GM06990 (cell line): ENCODE results near the gene CCDC66.

Experiments used
- DNase-seq: peaks from one replicate; pipeline ENCODE4 v3.0.0-alpha.2; 2011; ENCODE audit not compliant: insufficient read length; ENCODE audit errors: extremely low read depth
- H3K27me3 ChIP-seq: replicated peaks from 2 replicates; pipeline ENCODE4 v1.6.0; 2011; ENCODE audit warnings: low read length; ENCODE audit not compliant: control insufficient read depth, insufficient read depth
- H3K36me3 ChIP-seq: 2 replicates; pipeline ENCODE4 v1.5.1; 2011; ENCODE audit warnings: low read length; ENCODE audit not compliant: control insufficient read depth, insufficient read depth
- H3K4me3 ChIP-seq: replicated peaks from 2 replicates; pipeline ENCODE4 v1.5.1; 2011; ENCODE audit warnings: low read depth, mild to moderate bottlenecking, control low read depth, low read length
- TF ChIP-seq, protein P1 (sequence below): IDR thresholded peaks from 2 replicates; pipeline ENCODE4 v1.5.1; 2011; ENCODE audit warnings: low read length, control low read depth, mild to moderate bottlenecking, inconsistent platforms; ENCODE audit not compliant: insufficient read depth, poor library complexity, severe bottlenecking

The CCDC66 gene

DNA sequence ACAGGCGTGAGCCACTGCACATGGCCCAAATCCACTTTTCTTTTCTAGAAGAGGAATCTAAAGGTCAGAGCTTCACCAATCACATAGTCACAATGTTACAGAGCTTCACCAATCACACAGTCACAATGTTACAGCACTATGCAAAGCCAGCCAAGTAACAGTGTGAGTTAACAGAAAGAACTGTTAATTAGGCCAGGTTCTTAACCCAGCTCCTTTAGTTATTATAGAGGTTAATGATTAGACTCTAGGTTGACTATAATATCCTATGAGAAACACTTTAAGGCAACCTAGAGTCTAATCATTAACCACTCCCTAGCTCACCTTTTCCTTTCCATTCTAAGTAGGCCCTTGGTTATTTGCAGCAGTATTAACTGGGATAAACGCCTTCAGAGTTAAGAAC is 72.1 kb downstream of the CCDC66 start:
- Histone ChIP-seq H3K4me3 (no peak overlapping the region), H3K36me3 (peaks cover 12% of the 10 kb centered on the region), H3K27me3 (no peaks in the 10 kb centered on the region)
- TF ChIP-seq, protein P1, sequence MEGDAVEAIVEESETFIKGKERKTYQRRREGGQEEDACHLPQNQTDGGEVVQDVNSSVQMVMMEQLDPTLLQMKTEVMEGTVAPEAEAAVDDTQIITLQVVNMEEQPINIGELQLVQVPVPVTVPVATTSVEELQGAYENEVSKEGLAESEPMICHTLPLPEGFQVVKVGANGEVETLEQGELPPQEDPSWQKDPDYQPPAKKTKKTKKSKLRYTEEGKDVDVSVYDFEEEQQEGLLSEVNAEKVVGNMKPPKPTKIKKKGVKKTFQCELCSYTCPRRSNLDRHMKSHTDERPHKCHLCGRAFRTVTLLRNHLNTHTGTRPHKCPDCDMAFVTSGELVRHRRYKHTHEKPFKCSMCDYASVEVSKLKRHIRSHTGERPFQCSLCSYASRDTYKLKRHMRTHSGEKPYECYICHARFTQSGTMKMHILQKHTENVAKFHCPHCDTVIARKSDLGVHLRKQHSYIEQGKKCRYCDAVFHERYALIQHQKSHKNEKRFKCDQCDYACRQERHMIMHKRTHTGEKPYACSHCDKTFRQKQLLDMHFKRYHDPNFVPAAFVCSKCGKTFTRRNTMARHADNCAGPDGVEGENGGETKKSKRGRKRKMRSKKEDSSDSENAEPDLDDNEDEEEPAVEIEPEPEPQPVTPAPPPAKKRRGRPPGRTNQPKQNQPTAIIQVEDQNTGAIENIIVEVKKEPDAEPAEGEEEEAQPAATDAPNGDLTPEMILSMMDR: no peak
- DNase-seq: no peak

DNA sequence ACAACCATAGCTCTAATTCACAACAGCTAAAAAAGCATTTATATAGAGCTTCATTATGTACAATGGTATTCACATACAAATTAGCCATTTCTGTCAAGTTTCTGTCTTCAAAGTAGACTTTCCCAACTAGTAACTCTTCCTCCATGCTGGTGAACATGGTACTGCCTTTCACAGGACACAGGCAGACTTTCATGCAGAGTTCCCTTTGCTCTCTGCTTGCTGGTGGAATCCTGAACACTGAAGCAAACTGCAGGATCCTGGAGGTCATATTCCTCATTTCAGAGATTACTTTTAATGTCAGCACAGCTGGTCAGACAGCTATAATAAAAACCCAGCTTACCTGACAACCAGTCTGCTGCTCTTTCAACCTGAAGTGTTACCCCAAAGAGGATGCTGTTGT is 72.5 kb downstream of the CCDC66 start:
- TF ChIP-seq, protein P1: no peak
- Histone ChIP-seq H3K27me3 (no peaks in the 10 kb centered on the region), H3K36me3 (peaks cover 12% of the 10 kb centered on the region), H3K4me3 (no peak overlapping the region)
- DNase-seq: no peak

DNA sequence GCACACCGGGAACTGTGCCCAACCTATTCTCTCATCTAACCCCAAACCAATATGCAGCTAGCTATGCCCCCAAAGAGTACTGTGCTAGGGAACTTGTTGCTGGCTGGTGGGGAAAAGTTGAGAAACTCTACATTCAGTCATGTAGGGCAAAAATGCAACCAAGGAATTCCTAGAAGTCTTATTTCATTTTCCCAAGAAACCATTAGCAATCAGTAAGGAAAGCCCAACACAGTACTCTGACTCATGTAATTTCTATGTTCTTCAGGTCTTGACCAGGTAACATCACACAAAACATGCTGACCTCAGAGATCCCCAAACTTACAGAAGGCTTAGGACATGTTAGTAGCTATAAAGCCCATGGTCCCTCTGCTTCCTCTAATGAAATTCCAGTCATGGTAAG is 74.0 kb downstream of the CCDC66 start:
- Histone ChIP-seq H3K4me3 (no peak overlapping the region), H3K27me3 (no peaks in the 10 kb centered on the region), H3K36me3 (peaks cover 12% of the 10 kb centered on the region)
- DNase-seq: no peak
- TF ChIP-seq, protein P1: no peak

DNA sequence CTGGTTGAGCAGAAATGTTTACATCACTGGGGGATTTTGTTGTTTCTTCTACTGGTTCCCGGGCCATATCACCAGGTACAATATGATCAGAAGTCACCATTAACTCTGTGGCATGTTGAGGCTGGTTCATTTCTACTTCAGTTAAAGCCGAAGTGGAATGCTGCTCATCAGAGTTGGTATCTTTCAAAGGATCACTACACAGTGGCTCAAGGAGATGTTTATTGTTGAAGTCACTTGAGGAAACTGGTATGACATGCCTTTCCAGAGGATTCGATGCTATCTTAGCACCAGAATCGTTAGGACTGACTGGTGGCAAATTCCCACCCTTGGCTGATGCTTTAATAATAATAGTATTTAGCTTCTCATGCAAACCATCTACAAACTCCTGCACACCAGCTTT is 76.2 kb downstream of the CCDC66 start:
- Histone ChIP-seq H3K27me3 (no peaks in the 10 kb centered on the region), H3K4me3 (no peak overlapping the region), H3K36me3 (peaks cover 12% of the 10 kb centered on the region)
- DNase-seq: no peak
- TF ChIP-seq, protein P1: no peak

DNA sequence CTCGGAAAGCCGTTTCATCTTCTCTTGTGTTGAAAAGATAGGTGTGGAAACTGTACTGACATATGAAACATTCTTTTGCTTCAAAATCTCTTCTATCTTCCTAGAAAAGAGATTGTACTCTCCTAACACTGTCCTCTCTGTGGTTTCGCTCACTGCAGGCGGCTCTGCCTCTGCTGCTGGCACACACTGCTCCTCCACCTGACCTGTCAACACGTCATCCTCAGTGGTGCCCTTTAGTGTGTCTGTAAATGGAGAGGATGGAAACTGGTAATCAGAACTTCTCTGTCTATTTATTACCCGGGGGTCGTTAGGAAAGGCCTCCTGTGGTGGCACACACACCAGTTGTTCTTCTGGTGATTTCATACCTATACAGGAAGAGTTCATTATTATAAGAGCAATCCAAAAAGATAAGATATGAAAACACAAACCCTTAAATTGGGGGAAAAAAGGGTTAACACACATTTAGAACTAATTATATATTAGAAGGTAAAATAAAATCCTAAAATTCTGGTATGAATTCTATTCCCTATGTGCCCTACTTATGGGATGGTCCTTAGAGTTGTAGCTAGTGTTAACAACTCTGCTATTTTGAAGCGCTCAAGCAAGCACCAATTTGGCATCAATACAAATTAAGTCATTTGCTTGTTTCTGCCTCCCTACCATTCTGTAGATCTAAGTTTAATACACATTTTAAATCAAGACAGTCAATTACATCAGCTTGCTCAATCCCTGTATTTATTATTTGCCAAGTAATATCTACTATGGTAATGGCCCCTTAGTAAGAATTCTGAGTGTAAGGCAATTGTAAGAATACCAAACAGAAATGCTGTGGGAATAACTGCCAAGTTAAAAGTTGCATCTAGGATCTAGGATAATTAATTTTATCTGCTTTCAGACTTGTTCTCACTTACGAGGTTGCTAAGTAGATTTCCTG is 76.9 kb downstream of the CCDC66 start:
- peaks cover 11% of the 10 kb centered on the region for H3K36me3 ChIP-seq
- H3K4me3 ChIP-seq: no peak overlapping the region
- TF ChIP-seq, protein P1: no peak
- DNase-seq: no peak
- H3K27me3 ChIP-seq: no peaks in the 10 kb centered on the region
